Gastroesophageal sphincter (tissue), 3 donors: ENCODE data around the gene SREK1.

ENCODE experiments used
- CTCF ChIP-seq, 4 experiments: fragments of 200-600 bp in 2 of 4; fragments of 450-650 bp in 2 of 4; sonication (generic) in 1 of 4; IDR thresholded peaks; one replicate each; pipeline ENCODE4 v1.5.1; 2017 to 2019; ENCODE audit warnings: antibody characterized with exemption in 4 of 4, mild to moderate bottlenecking in 2 of 4, moderate library complexity in 2 of 4
- EP300 ChIP-seq: sonication (generic); formaldehyde crosslinking; IDR thresholded peaks from one replicate; pipeline ENCODE4 v1.6.1; 2017; ENCODE audit warnings: antibody characterized with exemption, mild to moderate bottlenecking
- POLR2A ChIP-seq, 2 donors: fragments of 450-650 bp; IDR thresholded peaks; one replicate each; pipeline ENCODE4 v1.6.1; 2017; ENCODE audit warnings: antibody characterized with exemption in 2 of 2, mild to moderate bottlenecking in 2 of 2, moderate library complexity in 1 of 2
- POLR2AphosphoS5 ChIP-seq: sonication (generic); formaldehyde crosslinking; IDR thresholded peaks from one replicate; pipeline ENCODE4 v1.6.1; 2017; ENCODE audit warnings: antibody characterized with exemption

DNA sequence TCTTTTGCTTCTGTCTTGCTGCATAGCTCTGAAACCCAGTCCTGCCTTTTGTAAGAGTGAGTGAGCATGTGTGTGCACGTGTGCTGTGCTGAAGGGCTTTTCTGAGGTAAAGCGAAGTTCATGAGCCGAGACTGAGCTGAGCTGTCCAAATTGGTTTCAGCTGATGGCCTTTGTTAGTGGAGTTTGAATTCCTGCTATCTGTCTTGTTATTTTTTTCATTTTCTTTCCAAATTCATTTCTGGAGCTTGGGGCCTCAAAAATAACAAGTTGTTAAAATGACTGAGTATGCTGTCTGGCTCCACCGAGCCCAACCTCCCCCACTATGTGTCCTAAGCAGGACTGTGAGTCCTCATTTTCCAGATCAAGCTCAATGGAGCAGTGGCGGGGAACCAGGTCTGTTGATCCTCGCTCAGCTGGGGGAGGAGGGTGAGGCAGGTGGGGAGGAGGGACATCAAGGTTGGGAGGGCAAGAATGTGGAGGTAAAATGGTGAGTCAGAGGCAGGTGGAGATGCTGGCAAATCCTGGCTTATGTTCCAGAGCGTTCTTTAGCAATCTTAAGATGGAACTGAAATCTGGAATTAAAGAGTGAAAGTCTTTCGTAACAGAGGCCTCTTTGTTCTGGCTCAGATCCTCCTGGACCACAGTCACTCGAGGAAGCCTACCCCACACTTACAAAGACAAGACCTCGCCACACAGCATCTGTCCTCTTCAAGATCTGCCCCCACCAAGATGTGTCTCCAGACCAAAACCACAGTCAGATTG is 63.9 kb downstream of the SREK1 start:
- TF ChIP-seq POLR2A (IDR thresholded peaks at IDR 0.05) (no peak), EP300 (no peak), CTCF (IDR thresholded peaks at IDR 0.05) (no peak), POLR2AphosphoS5 (no peak)
